SU-DHL-6 (cell line): ENCODE results near the gene NDUFS1.

ENCODE experiments used
- CTCF ChIP-seq: fragments of 200-600 bp; sonication (generic); IDR thresholded peaks from one replicate; pipeline ENCODE4 v1.5.1; 2017; ENCODE audit warnings: antibody characterized with exemption, mild to moderate bottlenecking, low read length, moderate library complexity; ENCODE audit not compliant: insufficient read depth, poor library complexity, severe bottlenecking
- EZH2phosphoT487 ChIP-seq: fragments of 200-600 bp; sonication (generic), shearing (Covaris generic); conservative IDR thresholded peaks from 2 replicates; pipeline ENCODE4 v1.6.1; 2018; ENCODE audit warnings: mild to moderate bottlenecking, antibody characterized with exemption, low read length, moderate library complexity, mixed read lengths

- no peak for TF ChIP-seq CTCF
- no peak for TF ChIP-seq EZH2phosphoT487
Measured at GRCh38 chr2:206068207-206068606, 91.0 kb downstream of the NDUFS1 start.
